SK-N-SH (cell line): ENCODE results near the gene H2BK1. TPM values are rescaled to one million over a fixed set of nuclear protein-coding genes. Genes with fewer than 3 reads are reported as not detected.

Experiments
- CTCF ChIA-PET: fragments of 300-600, 350-600 bp; formaldehyde crosslinking; extraction: SDS; loops from one replicate; lab custom pipeline; 2021; lab: Yijun Ruan, JAX
- POLR2A ChIA-PET: fragments of 350-600 bp; sonication (Branson Sonifier 250); formaldehyde crosslinking; extraction: SDS; loops from one replicate; lab custom pipeline; 2020; ENCODE audit warnings: antibody characterized with exemption, inconsistent platforms; lab: Yijun Ruan, JAX
- DNase-seq: peaks from one replicate; pipeline ENCODE4 v3.0.0; 2012
- H2AFZ ChIP-seq: fragments of 200-600 bp; sonication (generic); 2 replicates; pipeline ENCODE4 v1.8.1; 2016; ENCODE audit warnings: antibody characterized with exemption, mild to moderate bottlenecking, low read depth
- H3F3A ChIP-seq: fragments of 200-600 bp; sonication (generic); replicated peaks from 2 replicates; pipeline ENCODE3; 2016; ENCODE audit warnings: antibody characterized with exemption, mild to moderate bottlenecking; ENCODE audit not compliant: insufficient read depth
- H3K27ac ChIP-seq, 2 experiments: fragments of 200-500 bp in 1 of 2; fragments of 200-600 bp in 1 of 2; sonication (Bioruptor generic) in 1 of 2; sonication (generic), shearing (Covaris generic) in 1 of 2; 2 replicates each; pipeline versions ENCODE4 v1.5.1 to v1.6.1; 2014 to 2016; ENCODE audit warnings: low read depth in 2 of 2, inconsistent platforms in 1 of 2, low read length in 1 of 2, mild to moderate bottlenecking in 1 of 2, mixed read lengths in 1 of 2
- H3K27me3 ChIP-seq: fragments of 200-600 bp; sonication (generic), shearing (Covaris generic); 2 replicates; pipeline ENCODE4 v1.6.1; 2016; ENCODE audit warnings: mixed run types; ENCODE audit not compliant: insufficient read depth
- H3K36me3 ChIP-seq, 2 experiments: fragments of 200-500 bp in 1 of 2; fragments of 200-600 bp in 1 of 2; sonication (Bioruptor generic) in 1 of 2; sonication (generic) in 1 of 2; replicated peaks in 1 of 2; 2 replicates each; pipeline versions ENCODE3 to v1.5.1; 2014 to 2016; ENCODE audit warnings: low read length in 1 of 2, mild to moderate bottlenecking in 1 of 2; ENCODE audit not compliant: insufficient read depth in 2 of 2, control insufficient read depth in 1 of 2
- H3K4me1 ChIP-seq, 2 experiments: fragments of 200-500 bp in 1 of 2; fragments of 200-600 bp in 1 of 2; sonication (Bioruptor generic) in 1 of 2; sonication (generic), shearing (Covaris generic) in 1 of 2; 2 replicates each; pipeline versions ENCODE4 v1.5.1 to v1.6.1; 2014 to 2016; ENCODE audit warnings: low read depth in 1 of 2, low read length in 1 of 2, mixed run types in 1 of 2; ENCODE audit not compliant: insufficient read depth in 2 of 2, control insufficient read depth in 1 of 2
- H3K4me2 ChIP-seq: fragments of 200-600 bp; sonication (generic), shearing (Covaris generic); 2 replicates; pipeline ENCODE4 v1.6.1; 2017; ENCODE audit warnings: mixed run types
- H3K4me3 ChIP-seq, 2 experiments: fragments of 200-500 bp in 1 of 2; fragments of 200-600 bp in 1 of 2; sonication (Bioruptor generic) in 1 of 2; sonication (generic), shearing (Covaris generic) in 1 of 2; 2 replicates each; pipeline versions ENCODE4 v1.5.1 to v1.8.1; 2014 to 2016; ENCODE audit warnings: low read depth in 2 of 2, inconsistent platforms in 1 of 2, low read length in 1 of 2, mild to moderate bottlenecking in 1 of 2, mixed read lengths in 1 of 2, moderate library complexity in 1 of 2
- H3K79me2 ChIP-seq: fragments of 200-600 bp; sonication (generic); 2 replicates; pipeline ENCODE4 v1.8.1; 2017; ENCODE audit warnings: mild to moderate bottlenecking; ENCODE audit not compliant: insufficient read depth
- H3K9ac ChIP-seq: fragments of 200-600 bp; sonication (generic); 2 replicates; pipeline ENCODE4 v1.6.1; 2017; ENCODE audit warnings: mixed run types
- H3K9me2 ChIP-seq: fragments of 200-600 bp; sonication (generic); 2 replicates; pipeline ENCODE4 v1.6.1; 2017; ENCODE audit warnings: mixed run types
- H3K9me3 ChIP-seq: fragments of 200-600 bp; sonication (generic); 2 replicates; pipeline ENCODE4 v1.6.1; 2017; ENCODE audit warnings: mixed run types, mild to moderate bottlenecking, moderate library complexity
- H4K20me1 ChIP-seq: fragments of 200-600 bp; sonication (generic); 2 replicates; pipeline ENCODE4 v1.6.1; 2017; ENCODE audit warnings: mild to moderate bottlenecking, mixed run types; ENCODE audit not compliant: insufficient read depth
- CTCF ChIP-seq: fragments of 200-600 bp; sonication (generic); IDR thresholded peaks from 2 replicates; pipeline ENCODE4 v1.6.1; 2017; ENCODE audit warnings: antibody characterized with exemption, mild to moderate bottlenecking, moderate library complexity
- EP300 ChIP-seq, 2 experiments: IDR thresholded peaks; 2 replicates each; pipeline versions ENCODE4 v1.4.0 to v1.6.1; 2012; ENCODE audit warnings: borderline replicate concordance in 1 of 2, low read depth in 1 of 2, low read length in 1 of 2
- EZH2phosphoT487 ChIP-seq: fragments of 200-600 bp; sonication (generic); IDR thresholded peaks from 2 replicates; pipeline ENCODE4 v1.6.1; 2017; ENCODE audit warnings: low read depth, mixed run types, mild to moderate bottlenecking, antibody characterized with exemption, moderate library complexity, borderline replicate concordance
- FOXJ3 ChIP-seq: sonication (generic); formaldehyde crosslinking; IDR thresholded peaks from 2 replicates; pipeline ENCODE4 v1.5.1; 2020; ENCODE audit warnings: mild to moderate bottlenecking, missing genetic modification reagents
- GATA2 ChIP-seq: sonication (generic); formaldehyde crosslinking; IDR thresholded peaks from 2 replicates; pipeline ENCODE4 v1.5.0; 2020; ENCODE audit warnings: mild to moderate bottlenecking, missing genetic modification reagents
- IRF3 ChIP-seq: fragments of 150-350 bp; IDR thresholded peaks from 2 replicates; pipeline ENCODE4 v1.6.1; 2016; ENCODE audit warnings: mild to moderate bottlenecking, low read depth, low read length
- MAX ChIP-seq: IDR thresholded peaks from 2 replicates; pipeline ENCODE4 v1.4.0; 2012; ENCODE audit warnings: low read depth
- MEF2A ChIP-seq: IDR thresholded peaks from 2 replicates; pipeline ENCODE4 v1.4.0; 2012; ENCODE audit warnings: low read depth, borderline replicate concordance
- MXI1 ChIP-seq: IDR thresholded peaks from 2 replicates; pipeline ENCODE4 v1.6.1; 2012; ENCODE audit warnings: mild to moderate bottlenecking, low read depth, low read length, improper control_type of control experiment
- NFIC ChIP-seq: IDR thresholded peaks from 2 replicates; pipeline ENCODE4 v1.4.0; 2012; ENCODE audit warnings: borderline replicate concordance
- NRF1 ChIP-seq: IDR thresholded peaks from 2 replicates; pipeline ENCODE4 v1.6.1; 2012; ENCODE audit warnings: low read depth, mild to moderate bottlenecking, low read length
- POLR2AphosphoS5 ChIP-seq: IDR thresholded peaks from 2 replicates; pipeline ENCODE4 v1.6.1; 2012; ENCODE audit warnings: low read depth, low read length
- RCOR1 ChIP-seq: fragments of 150-350 bp; IDR thresholded peaks from 2 replicates; pipeline ENCODE4 v1.6.1; 2017; ENCODE audit warnings: antibody characterized with exemption, low read length
- RXRA ChIP-seq: IDR thresholded peaks from 2 replicates; pipeline ENCODE4 v1.4.0; 2012; ENCODE audit warnings: low read depth, mild to moderate bottlenecking, borderline replicate concordance
- SIN3A ChIP-seq: IDR thresholded peaks from 2 replicates; pipeline ENCODE4 v1.6.1; 2012; ENCODE audit warnings: low read depth, mild to moderate bottlenecking, low read length, moderate library complexity, borderline replicate concordance
- TAF1 ChIP-seq: IDR thresholded peaks from 2 replicates; pipeline ENCODE4 v1.6.1; 2012; ENCODE audit warnings: low read depth, mild to moderate bottlenecking, low read length, moderate library complexity, borderline replicate concordance
- TEAD4 ChIP-seq: IDR thresholded peaks from 2 replicates; pipeline ENCODE4 v1.4.0; 2012; ENCODE audit warnings: mild to moderate bottlenecking, borderline replicate concordance; ENCODE audit not compliant: insufficient read depth
- USF2 ChIP-seq: fragments of 150-350 bp; IDR thresholded peaks from 2 replicates; pipeline ENCODE4 v1.6.1; 2017; ENCODE audit warnings: antibody characterized with exemption, low read length, low read depth, borderline replicate concordance
- YY1 ChIP-seq: IDR thresholded peaks from 2 replicates; pipeline ENCODE4 v1.4.0; 2012; ENCODE audit warnings: low read depth, mild to moderate bottlenecking
- WGBS: methylation state at CpG from one replicate; pipeline ENCODE4 v1.1.6; 2017; ENCODE audit warnings: low lambda C conversion rate; 5-methylcytosine and 5-hydroxymethylcytosine counted together
- polyA plus RNA-seq, 3 experiments: library from polyadenylated mRNA; depleted of rRNA; stranded (reverse); fragments of >200 nt; gene quantifications; 2 replicates each; pipeline ENCODE4 v1.2.3, GENCODE V29; 2012

Gene H2BK1
- polyA plus RNA-seq, 1 of the 3 experiments (the other 2 are of a cell fraction), result not detected

- Histone ChIP-seq H3K9ac (no peak overlapping the region; the same call in 1 of the 2 replicates), H3K79me2 (peaks cover 12% of the 10 kb centered on the region; the same call in 1 of the 2 replicates), H4K20me1 (peaks cover 6% of the 10 kb centered on the region)
- CTCF ChIA-PET, result interaction anchor here (0.6 to 3.0 kb wide), 6 partner anchors 10 to 126 kb away, joined by 3 to 9 read pairs (median 6); no protein-coding TSS in a partner anchor
- peak; percentile 60 for DNase-seq
- TF ChIP-seq MAX, result no peak
- TF ChIP-seq EZH2phosphoT487, result no peak
- no peak for TF ChIP-seq SIN3A
- no peak for TF ChIP-seq MXI1
- no peak for TF ChIP-seq FOXJ3
- no peak for TF ChIP-seq IRF3
- no peak for TF ChIP-seq NRF1
- TF ChIP-seq CTCF, result no peak
- no peak for TF ChIP-seq NFIC
- TF ChIP-seq RCOR1, result no peak
- TF ChIP-seq USF2, result no peak
- TF ChIP-seq TAF1, result no peak
- TF ChIP-seq GATA2, result no peak
- TF ChIP-seq POLR2AphosphoS5, result no peak
- TF ChIP-seq RXRA, result no peak
- TF ChIP-seq MEF2A, result no peak
- no peak for TF ChIP-seq TEAD4
- no peak for TF ChIP-seq YY1
- TF ChIP-seq EP300 (IDR thresholded peaks at IDR 0.05; ENCODE audit: borderline replicate concordance in 1 of 2, low read depth in 1 of 2, low read length in 1 of 2), result no peak
- TF ChIP-seq, all 33 proteins: peak for 0
- no peaks in the 10 kb centered on the region for H3K9me3 ChIP-seq
- no peaks in the 10 kb centered on the region for H3K36me3 ChIP-seq
- POLR2A ChIA-PET, result no interaction called here
- peak overlapping the region in 1 of 2 experiments; percentile 73; a peak in 1 of 4 replicates for H3K27ac ChIP-seq
- WGBS, result 74% methylated on average over 5 of the region's 5 CpGs
- peaks cover 19% of the 10 kb centered on the region for H3F3A ChIP-seq
- H3K4me3 ChIP-seq, result no peak overlapping the region
- H3K9me2 ChIP-seq, result no peaks in the 10 kb centered on the region
- H3K27me3 ChIP-seq, result no peaks in the 10 kb centered on the region
- H2AFZ ChIP-seq, result no peak overlapping the region
- peaks cover 50 to 59% of the 10 kb centered on the region in 2 experiments for H3K4me1 ChIP-seq
- H3K4me2 ChIP-seq, result peak overlapping the region; percentile 90; the same call in 1 of the 2 replicates
Observed at GRCh38 chr7:151249732-151250072, 39.4 kb upstream of the H2BK1 start.
